A673 (cell line): ENCODE results near the gene MAGI3. TPM values are rescaled to one million over a fixed set of nuclear protein-coding genes. Genes with fewer than 3 reads are reported as not detected.

Source experiments
- BruUV-seq: library from RNA; stranded (reverse); fragments of 400-500 nt; replicated peaks from 2 replicates; lab custom pipeline; 2021; lab: Mats Ljungman, UMichigan
- CTCF ChIA-PET: fragments of 300-600 bp; sonication (Branson Sonifier 250); formaldehyde crosslinking; loops from one replicate; lab custom pipeline; 2022; ENCODE audit warnings: antibody characterized with exemption; lab: Charles Lee
- POLR2A ChIA-PET: fragments of 300-600 bp; sonication (Branson Sonifier 250); formaldehyde crosslinking; loops from one replicate; lab custom pipeline; 2022; ENCODE audit warnings: antibody characterized with exemption; ENCODE audit not compliant: low non-redundant PET; lab: Charles Lee
- DNase-seq: peaks from one replicate; pipeline ENCODE4 v3.0.0-alpha.2; 2015; ENCODE audit warnings: low spot score
- H3K27ac ChIP-seq: fragments of 200-600 bp; sonication (generic); 2 replicates; pipeline ENCODE4 v1.5.1; 2016; ENCODE audit warnings: mixed run types, low read depth, mild to moderate bottlenecking, mixed read lengths, antibody characterized with exemption, low read length; ENCODE audit not compliant: poor library complexity, severe bottlenecking
- H3K27me3 ChIP-seq: fragments of 200-600 bp; sonication (generic); replicated peaks from 2 replicates; pipeline ENCODE4 v1.6.1; 2017; ENCODE audit warnings: mixed run types, low read depth, mild to moderate bottlenecking, mixed read lengths, antibody characterized with exemption, low read length; ENCODE audit not compliant: insufficient read depth, poor library complexity
- H3K36me3 ChIP-seq: fragments of 200-600 bp; sonication (generic); 2 replicates; pipeline ENCODE4 v1.6.1; 2016; ENCODE audit warnings: mixed run types, mild to moderate bottlenecking, mixed read lengths, antibody characterized with exemption, low read length; ENCODE audit not compliant: insufficient read depth, poor library complexity, severe bottlenecking
- H3K4me1 ChIP-seq: fragments of 200-600 bp; sonication (generic); 2 replicates; pipeline ENCODE4 v1.6.1; 2017; ENCODE audit warnings: mixed run types, mild to moderate bottlenecking, mixed read lengths, antibody characterized with exemption, low read length; ENCODE audit not compliant: insufficient read depth, poor library complexity, severe bottlenecking
- H3K4me3 ChIP-seq: fragments of 200-600 bp; sonication (generic); 2 replicates; pipeline ENCODE4 v1.5.1; 2016; ENCODE audit warnings: low read depth, mixed run types, mild to moderate bottlenecking, mixed read lengths, low read length; ENCODE audit not compliant: poor library complexity, severe bottlenecking
- H3K9me3 ChIP-seq: fragments of 200-600 bp; sonication (generic); 2 replicates; pipeline ENCODE4 v1.6.1; 2016; ENCODE audit warnings: mixed run types, low read depth, mild to moderate bottlenecking, mixed read lengths, antibody characterized with exemption, low read length; ENCODE audit not compliant: poor library complexity, severe bottlenecking
- CTCF ChIP-seq: fragments of 300-800, 200-600 bp; sonication (generic); conservative IDR thresholded peaks from 2 replicates; pipeline ENCODE4 v1.5.1; 2017; ENCODE audit warnings: low read depth, mild to moderate bottlenecking, antibody characterized with exemption, low read length, moderate library complexity, mixed read lengths
- EZH2 ChIP-seq: fragments of 200-600 bp; sonication (generic); IDR thresholded peaks from 2 replicates; pipeline ENCODE4 v1.6.1; 2017; ENCODE audit warnings: borderline replicate concordance, low read depth, mild to moderate bottlenecking, mixed read lengths, antibody characterized with exemption, low read length; ENCODE audit not compliant: poor library complexity, severe bottlenecking
- intact Hi-C: fragments of 100-400 bp; cut with micrococcal nuclease; formaldehyde crosslinking; loops from one replicate; pipeline ENCODE4 v1.10.0; 2022; ENCODE audit not compliant: unreplicated experiment
- total RNA-seq: library from RNA; stranded (reverse); gene quantifications from 2 replicates; pipeline ENCODE4 v1.2.3, GENCODE V29; 2021

MAGI3 gene
- total RNA-seq, 1 experiment from 2014 or later, result 5.1 TPM

GRCh38 chr1:113678159-113678469, 287.8 kb downstream of the MAGI3 start:
- Histone ChIP-seq H3K36me3 (no peaks in the 10 kb centered on the region), H3K9me3 (no peaks in the 10 kb centered on the region), H3K27ac (no peak overlapping the region), H3K4me3 (no peak overlapping the region), H3K27me3 (no peaks in the 10 kb centered on the region), H3K4me1 (peaks cover 4% of the 10 kb centered on the region)
- intact Hi-C loops, result loop anchor here (1.0 to 10.0 kb wide), 4 partner anchors 190 to 961 kb away; partner anchors contain the start of gene PPM1J
- no peak for DNase-seq
- no TSS peak for BruUV-seq
- TF ChIP-seq EZH2 (no peak), CTCF (no peak)
- POLR2A ChIA-PET, result no interaction called here
- CTCF ChIA-PET, result interaction anchor here (0.6 to 0.7 kb wide), 3 partner anchors 18 to 1882 kb away, joined by 3 to 4 read pairs (median 3); no protein-coding TSS in a partner anchor

- DNase-seq, result no peak
- H3K36me3 ChIP-seq, result no peaks in the 10 kb centered on the region
- no peak overlapping the region for H3K27ac ChIP-seq
- no peak for TF ChIP-seq EZH2
- no peak for TF ChIP-seq CTCF
- no peaks in the 10 kb centered on the region for H3K9me3 ChIP-seq
- ChIA-PET CTCF (no interaction called here), POLR2A (interaction anchor here (0.6 kb wide), 1 partner anchor 605 kb away, joined by 3 read pairs; no protein-coding TSS in a partner anchor)
- H3K27me3 ChIP-seq, result no peaks in the 10 kb centered on the region
- H3K4me1 ChIP-seq, result peaks cover 4% of the 10 kb centered on the region
- intact Hi-C loops, result no loop called here
- BruUV-seq, result no TSS peak
- no peak overlapping the region for H3K4me3 ChIP-seq
These were observed 291.5 kb downstream of the MAGI3 start for GRCh38 chr1:113681596-113682337.

- ChIA-PET POLR2A (no interaction called here), CTCF (no interaction called here)
- peaks cover 4% of the 10 kb centered on the region for H3K4me1 ChIP-seq
- no peaks in the 10 kb centered on the region for H3K9me3 ChIP-seq
- no peak overlapping the region for H3K4me3 ChIP-seq
- no peak overlapping the region for H3K27ac ChIP-seq
- BruUV-seq, result no TSS peak
- TF ChIP-seq EZH2, result no peak
- TF ChIP-seq CTCF, result no peak
- H3K27me3 ChIP-seq, result no peaks in the 10 kb centered on the region
- intact Hi-C loops, result no loop called here
- no peak for DNase-seq
- H3K36me3 ChIP-seq, result no peaks in the 10 kb centered on the region
These were observed 293.3 kb downstream of the MAGI3 start for GRCh38 chr1:113683384-113684152.
